Fibroblast of villous mesenchyme (primary cell): ENCODE measurements around the gene PDZD2. TPM values are rescaled to one million over a fixed set of nuclear protein-coding genes. Genes with fewer than 3 reads are reported as not detected.
"Not testable (repeated sequence)": the region's sequence is repeated elsewhere in the genome, so short reads cannot be mapped to it uniquely, and the experiment has no call there.

Experiments used
- DNase-seq: peaks from one replicate; pipeline ENCODE4 v3.0.0-alpha.2; 2010; ENCODE audit warnings: low read depth
- H3K4me3 ChIP-seq: 2 replicates; pipeline ENCODE4 v1.5.1; 2011; ENCODE audit warnings: low read depth, mild to moderate bottlenecking, low read length
- CTCF ChIP-seq: IDR thresholded peaks from 2 replicates; pipeline ENCODE4 v1.5.1; 2012; ENCODE audit warnings: low read depth, mild to moderate bottlenecking, low read length; ENCODE audit not compliant: insufficient read depth
- total RNA-seq: library from RNA; depleted of rRNA; stranded (reverse); fragments of >200 nt; gene quantifications from 2 replicates; pipeline ENCODE4 v1.2.3, GENCODE V29; 2012

PDZD2 gene
- total RNA-seq, 1 donor: 2.6 TPM

GRCh38 chr5:31770132-31770720 lies 131.3 kb downstream of the PDZD2 start:
- H3K4me3 ChIP-seq: no peak overlapping the region
- no peak for TF ChIP-seq CTCF
- DNase-seq: no peak

- TF ChIP-seq CTCF: no peak
- H3K4me3 ChIP-seq: no peak overlapping the region
- no peak for DNase-seq
Measured at GRCh38 chr5:31770998-31771397, 132.1 kb downstream of the PDZD2 start.

- no peak for DNase-seq
- no peak for TF ChIP-seq CTCF
- no peak overlapping the region for H3K4me3 ChIP-seq
Measured at GRCh38 chr5:31771500-31771899, 132.6 kb downstream of the PDZD2 start.

GRCh38 chr5:31776294-31776693 lies 137.4 kb downstream of the PDZD2 start:
- H3K4me3 ChIP-seq, DNase-seq: not testable (repeated sequence)

GRCh38 chr5:31776976-31777651 lies 138.2 kb downstream of the PDZD2 start:
- DNase-seq: no peak
- TF ChIP-seq CTCF: no peak
- no peak overlapping the region for H3K4me3 ChIP-seq

- DNase-seq: no peak
- no peak for TF ChIP-seq CTCF
- no peak overlapping the region for H3K4me3 ChIP-seq
Measured at GRCh38 chr5:31781772-31782171, 142.8 kb downstream of the PDZD2 start.

- no peak for DNase-seq
- no peak overlapping the region for H3K4me3 ChIP-seq
- TF ChIP-seq CTCF: no peak
Measured at GRCh38 chr5:31783086-31783645, 144.2 kb downstream of the PDZD2 start.
